ENCODE results near the gene PNPLA7.

The PNPLA7 gene

GRCh38 chr9:137476856-137477255 is 73.3 kb downstream of the PNPLA7 start:
- Histone ChIP-seq H3K27me3 (ENCODE audit: insufficient read depth, low read length, poor library complexity) (no peaks in the 10 kb centered on the region), H3K9ac (ENCODE audit: low read depth, low read length) (no peak overlapping the region), H3K9me3 (ENCODE audit: insufficient read depth, low read length, severe bottlenecking) (peaks cover 20% of the 10 kb centered on the region), H3K27ac (ENCODE audit: low read length) (no peak overlapping the region), H3K79me2 (ENCODE audit: insufficient read depth, low read length) (no peaks in the 10 kb centered on the region), H4K20me1 (ENCODE audit: insufficient read depth, low read length) (no peaks in the 10 kb centered on the region), H3K4me1 (ENCODE audit: insufficient read depth, low read length) (peaks cover 2% of the 10 kb centered on the region; the same call in 1 of the 2 replicates), H2AFZ (ENCODE audit: low read depth, low read length) (no peak overlapping the region), H3K36me3 (ENCODE audit: insufficient read depth, low read length) (no peaks in the 10 kb centered on the region), H3K4me2 (ENCODE audit: insufficient read depth, low read length) (no peak overlapping the region), H3K4me3 (ENCODE audit: low read depth in 1 of 2, low read length in 2 of 2) (no peak overlapping the region)
- no peak for ATAC-seq (ENCODE audit: insufficient read depth, low read depth)
- no peak for TF ChIP-seq CTCF (IDR thresholded peaks at IDR 0.05; ENCODE audit: borderline replicate concordance, extremely low read depth, low read length, poor library complexity, severe bottlenecking)
- TF ChIP-seq EZH2 (IDR thresholded peaks at IDR 0.05; ENCODE audit: borderline replicate concordance, low read depth, low read length, severe bottlenecking) = no peak
- DNase-seq = no peak

DNA sequence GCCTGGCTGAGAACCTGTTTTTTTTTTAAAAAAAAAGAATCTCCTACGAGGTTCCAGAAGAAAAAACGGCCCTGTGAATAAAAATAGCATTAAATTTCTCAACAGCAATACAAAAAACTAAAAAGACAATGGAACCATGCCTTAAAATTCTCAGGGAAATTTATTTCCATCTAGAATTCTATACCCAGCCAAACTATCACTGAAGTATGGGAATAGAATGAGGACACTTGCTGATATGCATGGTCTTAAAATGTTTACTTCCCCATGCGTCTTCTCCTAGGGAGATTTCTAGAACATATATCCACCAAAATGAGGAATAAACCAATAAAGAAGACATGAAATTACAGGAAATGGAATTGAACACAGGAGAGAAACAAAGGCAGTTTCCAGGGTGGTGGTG is 74.5 kb downstream of the PNPLA7 start:
- Histone ChIP-seq H2AFZ (ENCODE audit: low read depth, low read length) (no peak overlapping the region), H4K20me1 (ENCODE audit: insufficient read depth, low read length) (no peaks in the 10 kb centered on the region), H3K9ac (ENCODE audit: low read depth, low read length) (no peak overlapping the region), H3K9me3 (ENCODE audit: insufficient read depth, low read length, severe bottlenecking) (peaks cover 20% of the 10 kb centered on the region), H3K27ac (ENCODE audit: low read length) (no peak overlapping the region), H3K4me2 (ENCODE audit: insufficient read depth, low read length) (no peak overlapping the region), H3K79me2 (ENCODE audit: insufficient read depth, low read length) (no peaks in the 10 kb centered on the region), H3K36me3 (ENCODE audit: insufficient read depth, low read length) (no peaks in the 10 kb centered on the region), H3K27me3 (ENCODE audit: insufficient read depth, low read length, poor library complexity) (no peaks in the 10 kb centered on the region), H3K4me1 (ENCODE audit: insufficient read depth, low read length) (peaks cover 13% of the 10 kb centered on the region), H3K4me3 (ENCODE audit: low read depth in 1 of 2, low read length in 2 of 2) (no peak overlapping the region)
- no peak for TF ChIP-seq CTCF (IDR thresholded peaks at IDR 0.05; ENCODE audit: borderline replicate concordance, extremely low read depth, low read length, poor library complexity, severe bottlenecking)
- no peak for TF ChIP-seq EZH2 (IDR thresholded peaks at IDR 0.05; ENCODE audit: borderline replicate concordance, low read depth, low read length, severe bottlenecking)
- no peak for DNase-seq
- ATAC-seq (ENCODE audit: insufficient read depth, low read depth) = no peak

DNA sequence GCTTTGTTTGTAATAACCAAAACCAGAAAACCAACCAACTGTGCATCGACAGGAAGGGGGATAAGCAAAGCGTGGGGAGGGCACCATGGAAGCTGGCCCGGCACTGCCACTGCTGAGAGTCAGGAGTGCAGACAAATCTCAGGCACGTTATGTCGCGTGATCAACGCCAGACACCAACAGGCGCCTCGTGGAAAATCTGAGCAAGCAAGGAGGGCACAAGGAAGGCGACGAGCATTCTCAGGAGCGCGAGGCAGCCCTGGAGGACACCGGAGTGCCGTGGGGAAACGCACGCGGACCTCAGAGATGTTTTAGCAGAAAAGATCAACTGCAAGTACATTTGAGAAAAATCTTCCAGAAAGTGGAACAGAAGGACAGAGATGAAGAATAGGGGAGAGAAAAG is 75.9 kb downstream of the PNPLA7 start:
- Histone ChIP-seq H3K9me3 (ENCODE audit: insufficient read depth, low read length, severe bottlenecking) (peaks cover 20% of the 10 kb centered on the region), H3K27me3 (ENCODE audit: insufficient read depth, low read length, poor library complexity) (no peaks in the 10 kb centered on the region), H4K20me1 (ENCODE audit: insufficient read depth, low read length) (no peaks in the 10 kb centered on the region), H2AFZ (ENCODE audit: low read depth, low read length) (no peak overlapping the region), H3K4me2 (ENCODE audit: insufficient read depth, low read length) (no peak overlapping the region), H3K79me2 (ENCODE audit: insufficient read depth, low read length) (no peaks in the 10 kb centered on the region), H3K9ac (ENCODE audit: low read depth, low read length) (no peak overlapping the region), H3K36me3 (ENCODE audit: insufficient read depth, low read length) (no peaks in the 10 kb centered on the region), H3K4me1 (ENCODE audit: insufficient read depth, low read length) (peaks cover 25% of the 10 kb centered on the region), H3K4me3 (ENCODE audit: low read depth in 1 of 2, low read length in 2 of 2) (no peak overlapping the region), H3K27ac (ENCODE audit: low read length) (no peak overlapping the region)
- ATAC-seq (ENCODE audit: insufficient read depth, low read depth) = no peak
- TF ChIP-seq CTCF (IDR thresholded peaks at IDR 0.05; ENCODE audit: borderline replicate concordance, extremely low read depth, low read length, poor library complexity, severe bottlenecking) (no peak), EZH2 (IDR thresholded peaks at IDR 0.05; ENCODE audit: borderline replicate concordance, low read depth, low read length, severe bottlenecking) (no peak)
- no peak for DNase-seq

DNA sequence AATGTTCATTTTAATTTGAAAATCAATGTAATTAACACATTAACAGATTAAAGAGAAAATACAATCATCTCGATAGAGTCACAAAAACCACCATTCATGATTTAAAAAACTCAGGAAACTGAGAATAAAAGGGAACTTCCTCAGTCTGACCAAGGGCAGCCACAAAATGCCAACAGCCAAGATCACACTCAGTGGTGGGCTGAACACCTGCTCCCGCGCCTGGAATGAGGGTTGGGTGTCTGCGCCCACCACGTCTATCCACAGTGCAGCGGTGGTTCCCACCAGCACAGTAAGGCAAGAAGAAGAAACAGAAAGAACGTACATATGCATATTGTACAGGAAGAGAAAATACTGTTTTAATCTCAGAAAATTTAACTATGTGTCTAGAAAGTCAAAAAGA is 79.4 kb downstream of the PNPLA7 start:
- no peak overlapping the region for H2AFZ ChIP-seq (ENCODE audit: low read depth, low read length)
- ATAC-seq (ENCODE audit: insufficient read depth, low read depth) = peak; percentile 100
- no peak overlapping the region for H3K9ac ChIP-seq (ENCODE audit: low read depth, low read length)
- TF ChIP-seq CTCF (IDR thresholded peaks at IDR 0.05; ENCODE audit: borderline replicate concordance, extremely low read depth, low read length, poor library complexity, severe bottlenecking) (no peak), EZH2 (IDR thresholded peaks at IDR 0.05; ENCODE audit: borderline replicate concordance, low read depth, low read length, severe bottlenecking) (no peak)
- H3K4me2 ChIP-seq (ENCODE audit: insufficient read depth, low read length) = 0 out of 2 replicates have a peak overlapping the region, but pooled peaks have one; percentile 25
- peak; percentile 78 for DNase-seq
- peaks cover 25% of the 10 kb centered on the region for H3K4me1 ChIP-seq (ENCODE audit: insufficient read depth, low read length)
- peaks cover 4% of the 10 kb centered on the region for H3K27me3 ChIP-seq (ENCODE audit: insufficient read depth, low read length, poor library complexity)
- H3K9me3 ChIP-seq (ENCODE audit: insufficient read depth, low read length, severe bottlenecking) = peaks cover 15% of the 10 kb centered on the region
- no peaks in the 10 kb centered on the region for H3K79me2 ChIP-seq (ENCODE audit: insufficient read depth, low read length)
- no peaks in the 10 kb centered on the region for H3K36me3 ChIP-seq (ENCODE audit: insufficient read depth, low read length)
- peaks cover 13% of the 10 kb centered on the region for H4K20me1 ChIP-seq (ENCODE audit: insufficient read depth, low read length)
- no peak overlapping the region for H3K4me3 ChIP-seq (ENCODE audit: low read depth in 1 of 2, low read length in 2 of 2)
- no peak overlapping the region for H3K27ac ChIP-seq (ENCODE audit: low read length)
